SU-DHL-6 (cell line): Measurements from ENCODE around the gene ZNF200.

Experiments
- H2AFZ ChIP-seq: fragments of 200-600 bp; sonication (generic); 2 replicates; pipeline ENCODE4 v1.6.1; 2014; ENCODE audit warnings: low read depth, mild to moderate bottlenecking, moderate library complexity, mixed read lengths, antibody characterized with exemption, low read length; ENCODE audit not compliant: severe bottlenecking
- H3F3A ChIP-seq: fragments of 200-600 bp; shearing (Covaris generic); 2 replicates; pipeline ENCODE4 v1.6.0; 2016; ENCODE audit warnings: antibody characterized with exemption, mild to moderate bottlenecking; ENCODE audit not compliant: insufficient read depth
- H3K27ac ChIP-seq: fragments of 200-600 bp; sonication (generic); 2 replicates; pipeline ENCODE4 v1.5.1; 2016; ENCODE audit warnings: low read depth, mild to moderate bottlenecking, low read length, moderate library complexity, mixed read lengths
- H3K27me3 ChIP-seq: fragments of 200-600 bp; sonication (generic), shearing (Covaris generic); 2 replicates; pipeline ENCODE4 v1.6.0; 2014; ENCODE audit warnings: mild to moderate bottlenecking, low read length
- H3K36me3 ChIP-seq: fragments of 200-600 bp; sonication (generic); 2 replicates; pipeline ENCODE4 v1.6.1; 2014; ENCODE audit warnings: mild to moderate bottlenecking, low read length, mixed read lengths
- H3K4me2 ChIP-seq: fragments of 300-600, 200-600 bp; shearing (Covaris generic), sonication (generic); 2 replicates; pipeline ENCODE4 v1.6.0; 2014; ENCODE audit warnings: low read length, low read depth, mild to moderate bottlenecking; ENCODE audit not compliant: poor library complexity, severe bottlenecking
- H3K4me3 ChIP-seq: fragments of 200-600 bp; sonication (generic); 2 replicates; pipeline ENCODE4 v1.5.1; 2014; ENCODE audit warnings: antibody characterized with exemption, low read length, mild to moderate bottlenecking, mixed read lengths; ENCODE audit not compliant: insufficient read depth, poor library complexity, severe bottlenecking
- H3K79me2 ChIP-seq: fragments of 200-600 bp; sonication (generic); 2 replicates; pipeline ENCODE4 v1.6.1; 2014; ENCODE audit warnings: mild to moderate bottlenecking, low read length, moderate library complexity; ENCODE audit not compliant: insufficient read depth
- H3K9ac ChIP-seq: fragments of 200-600 bp; sonication (generic); 2 replicates; pipeline ENCODE4 v1.7.0; 2014; ENCODE audit warnings: mild to moderate bottlenecking, low read length
- H3K9me2 ChIP-seq: fragments of 200-600 bp; sonication (generic); replicated peaks from 2 replicates; pipeline ENCODE4 v1.6.1; 2014; ENCODE audit warnings: low read length; ENCODE audit not compliant: insufficient read depth
- H3K9me3 ChIP-seq: fragments of 200-600 bp; sonication (generic); 2 replicates; pipeline ENCODE4 v1.6.1; 2014; ENCODE audit warnings: low read length, mixed read lengths; ENCODE audit not compliant: insufficient read depth
- H4K20me1 ChIP-seq: fragments of 200-600 bp; sonication (generic); 2 replicates; pipeline ENCODE4 v1.6.1; 2014; ENCODE audit warnings: low read depth, mild to moderate bottlenecking, antibody characterized with exemption, low read length, moderate library complexity, mixed read lengths
- CTCF ChIP-seq: fragments of 200-600 bp; sonication (generic); IDR thresholded peaks from one replicate; pipeline ENCODE4 v1.5.1; 2017; ENCODE audit warnings: antibody characterized with exemption, mild to moderate bottlenecking, low read length, moderate library complexity; ENCODE audit not compliant: insufficient read depth, poor library complexity, severe bottlenecking
- EZH2phosphoT487 ChIP-seq: fragments of 200-600 bp; sonication (generic), shearing (Covaris generic); conservative IDR thresholded peaks from 2 replicates; pipeline ENCODE4 v1.6.1; 2018; ENCODE audit warnings: mild to moderate bottlenecking, antibody characterized with exemption, low read length, moderate library complexity, mixed read lengths

ZNF200 gene

GRCh38 chr16:3256146-3256865 is 21.3 kb upstream of the ZNF200 start, which contains the start of gene MEFV:
TSS of gene MEFV (minus strand) at chr16:3256633. CDS start at chr16:3256587, 46 bp downstream.
- no peak for TF ChIP-seq EZH2phosphoT487
- TF ChIP-seq CTCF: no peak
- Histone ChIP-seq H3K27ac (no peak within 1 kb of the TSS), H3K27me3 (no peaks in the 10 kb centered on the region), H3K9ac (no peak within 1 kb of the TSS), H3F3A (no peaks in the 10 kb centered on the region), H3K9me3 (no peaks in the 10 kb centered on the region), H3K4me3 (no peak within 1 kb of the TSS), H3K79me2 (no peaks in the 10 kb centered on the region), H3K4me2 (no peak within 1 kb of the TSS), H4K20me1 (no peaks in the 10 kb centered on the region), H3K36me3 (no peaks in the 10 kb centered on the region), H2AFZ (no peak within 1 kb of the TSS), H3K9me2 (no peaks in the 10 kb centered on the region)

DNA sequence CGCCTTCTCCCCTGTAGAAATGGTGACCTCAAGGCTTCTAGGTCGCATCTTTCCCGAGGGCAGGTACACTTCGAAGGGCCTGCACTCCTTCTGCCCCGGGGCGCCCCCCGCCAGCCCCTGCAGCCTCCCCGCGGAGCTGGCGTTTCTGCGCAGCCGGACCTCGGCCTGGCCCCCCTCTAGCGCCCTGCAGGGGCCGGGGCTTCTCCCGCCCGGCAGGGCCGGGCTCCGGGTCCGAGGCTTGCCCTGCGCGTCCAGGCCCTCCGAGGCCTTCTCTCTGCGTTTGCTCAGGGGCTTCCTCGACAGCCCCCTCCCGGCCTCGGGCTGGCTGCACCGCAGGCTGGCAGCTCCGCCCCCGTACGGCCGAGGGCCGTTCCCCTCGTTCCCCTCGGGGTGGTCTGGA is 19.4 kb upstream of the ZNF200 start:
- TF ChIP-seq CTCF (no peak), EZH2phosphoT487 (no peak)
- Histone ChIP-seq H3K4me2 (no peak overlapping the region), H3K27ac (no peak overlapping the region), H3F3A (no peaks in the 10 kb centered on the region), H3K36me3 (no peaks in the 10 kb centered on the region), H3K79me2 (no peaks in the 10 kb centered on the region), H2AFZ (no peak overlapping the region), H3K9ac (no peak overlapping the region), H3K27me3 (no peaks in the 10 kb centered on the region), H4K20me1 (no peaks in the 10 kb centered on the region), H3K9me2 (no peaks in the 10 kb centered on the region), H3K4me3 (no peak overlapping the region), H3K9me3 (no peaks in the 10 kb centered on the region)

DNA sequence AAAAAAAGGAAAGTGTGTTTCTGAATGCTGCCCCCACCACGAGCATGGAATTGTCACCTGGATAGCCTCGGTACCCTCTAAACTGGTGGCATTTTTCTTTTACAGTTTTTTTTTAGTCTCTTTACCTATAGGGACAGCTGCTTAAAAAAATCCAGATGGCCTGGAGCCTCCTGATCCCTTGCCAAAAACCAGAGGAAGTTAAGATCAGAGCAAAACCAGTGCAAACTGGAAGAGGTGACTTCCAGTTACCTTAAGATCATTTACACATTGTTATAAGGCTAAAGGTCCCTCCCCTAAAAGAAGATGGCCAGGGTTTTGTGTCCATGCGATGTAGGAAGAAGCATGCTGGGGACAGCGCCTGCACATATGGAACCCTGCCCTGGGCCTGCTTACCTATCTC is 18.0 kb upstream of the ZNF200 start:
- TF ChIP-seq EZH2phosphoT487 (no peak), CTCF (no peak)
- H3K9me3 ChIP-seq: no peaks in the 10 kb centered on the region
- no peaks in the 10 kb centered on the region for H4K20me1 ChIP-seq
- H3F3A ChIP-seq: no peaks in the 10 kb centered on the region
- no peaks in the 10 kb centered on the region for H3K27me3 ChIP-seq
- H3K9ac ChIP-seq: no peak overlapping the region
- H3K9me2 ChIP-seq: no peaks in the 10 kb centered on the region
- no peaks in the 10 kb centered on the region for H3K36me3 ChIP-seq
- H3K27ac ChIP-seq: no peak overlapping the region
- H2AFZ ChIP-seq: no peak overlapping the region
- no peaks in the 10 kb centered on the region for H3K79me2 ChIP-seq
- H3K4me2 ChIP-seq: no peak overlapping the region
- no peak overlapping the region for H3K4me3 ChIP-seq
